Activated CD4-positive, alpha-beta T cell treated with anti-CD3 and anti-CD28 coated beads for 1 hour (primary cell): ENCODE results near the gene DDX50.
"Not testable (repeated sequence)": the region's sequence is repeated elsewhere in the genome, so short reads cannot be mapped to it uniquely, and the experiment has no call there.

Experiments
- DNase-seq: peaks from one replicate; pipeline ENCODE4 v3.0.0-alpha.2; 2020

The DDX50 gene

GRCh38 chr10:68901105-68901927 is at the start of gene DDX50:
Gene DDX50 (plus strand): TSS chr10:68901315. CDS start chr10:68901385, 70 bp downstream.
- DNase-seq, result peak; percentile 93

DNA sequence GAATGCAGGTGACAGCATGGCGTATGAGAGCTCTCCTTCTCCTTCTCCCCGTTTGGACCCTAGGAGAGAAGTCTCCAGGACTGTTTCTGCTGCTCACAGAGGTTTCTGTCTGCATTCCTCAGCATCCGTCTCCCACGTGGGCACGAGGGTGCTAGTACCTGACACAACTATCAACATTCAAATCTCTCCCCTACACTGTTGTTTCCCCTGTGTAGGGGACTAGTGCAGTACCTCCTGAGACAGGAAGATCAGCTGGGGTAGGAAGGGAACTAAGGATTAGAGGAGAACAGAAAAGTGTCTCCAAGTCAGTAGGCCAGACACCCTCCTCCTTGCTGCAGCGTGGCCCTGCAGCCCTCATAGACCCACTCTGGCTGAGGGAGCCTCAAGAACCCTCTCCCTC is 44.8 kb upstream of the DDX50 start:
- no peak for DNase-seq

- no peak for DNase-seq
Observed at GRCh38 chr10:68857005-68857404, 44.1 kb upstream of the DDX50 start.

DNA sequence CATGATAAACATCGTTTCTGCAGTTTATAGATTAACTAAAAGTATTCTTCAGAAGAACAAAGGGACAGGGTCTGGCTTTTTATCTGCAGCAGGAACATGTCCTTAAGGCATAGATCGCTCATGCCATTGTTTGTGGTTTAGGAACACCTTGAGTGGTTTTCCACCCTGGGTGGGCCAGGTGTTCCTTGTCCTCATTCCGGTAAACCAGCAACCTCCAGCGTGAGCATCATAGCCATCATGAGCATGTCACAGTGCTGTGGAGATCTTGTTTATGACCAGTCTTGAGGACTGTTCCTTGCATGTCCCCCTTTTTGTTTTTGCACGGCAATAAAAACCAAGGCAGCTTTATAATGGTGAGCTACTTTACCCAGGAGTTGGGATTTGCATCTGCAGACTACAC is 39.9 kb upstream of the DDX50 start:
- no peak for DNase-seq

DNA sequence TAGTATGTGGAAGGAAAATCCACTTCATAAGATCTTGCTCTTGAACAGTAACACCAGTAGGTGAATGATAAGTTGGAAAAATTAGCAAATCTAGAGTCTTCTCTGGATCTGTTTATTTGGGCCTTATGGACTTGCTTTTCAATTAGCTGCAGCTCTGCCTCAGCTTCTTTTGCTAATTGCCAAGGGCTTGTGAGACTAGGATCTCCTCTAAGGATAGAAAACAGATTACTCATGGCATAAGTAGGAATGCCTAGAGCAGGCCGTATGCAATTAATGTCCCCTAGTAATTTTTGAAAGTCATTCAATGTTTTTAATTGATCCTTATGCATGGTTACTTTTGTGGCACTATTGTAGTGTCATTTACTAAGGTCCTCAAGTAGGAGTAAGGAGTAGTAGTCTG is 36.5 kb upstream of the DDX50 start:
- no peak for DNase-seq

DNA sequence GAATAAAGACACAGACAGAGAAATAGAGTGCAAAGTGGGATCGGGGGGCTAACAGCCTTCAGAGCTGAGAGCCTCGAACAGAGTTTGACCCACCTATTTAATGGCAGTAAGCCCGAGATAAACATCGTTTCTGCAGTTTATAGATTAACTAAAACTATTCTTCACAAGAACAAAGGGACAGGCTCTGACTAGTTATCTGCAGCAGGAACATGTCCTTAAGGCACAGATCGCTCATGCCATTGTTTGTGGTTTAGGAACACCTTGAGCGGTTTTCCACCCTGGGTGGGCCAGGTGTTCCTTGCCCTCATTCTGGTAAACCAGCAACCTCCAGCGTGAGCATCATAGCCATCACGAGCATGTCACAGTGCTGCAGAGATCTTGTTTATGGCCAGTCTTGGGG is 32.9 kb upstream of the DDX50 start:
- not testable (repeated sequence) for DNase-seq

- DNase-seq, result no peak
Observed at GRCh38 chr10:68869623-68870022, 31.5 kb upstream of the DDX50 start.

DNA sequence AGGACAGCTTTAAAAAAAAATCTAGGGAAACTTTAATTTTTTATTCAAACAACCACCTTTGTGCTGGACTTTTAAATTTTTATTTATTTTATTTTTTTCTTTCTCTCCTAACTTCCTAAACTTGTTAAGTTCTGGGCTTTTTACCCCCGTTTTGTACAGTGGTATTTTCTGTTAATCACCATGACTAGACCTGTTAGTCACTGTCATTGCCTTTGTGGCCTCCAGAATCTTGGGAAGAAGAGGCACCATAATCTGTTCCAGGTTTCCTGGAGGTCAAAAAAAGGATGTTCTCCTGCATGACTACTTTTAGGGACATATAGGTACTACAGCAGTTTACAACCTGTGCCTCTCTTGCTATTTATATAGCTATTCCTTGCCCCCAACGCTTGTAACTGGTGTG is 31.1 kb upstream of the DDX50 start:
- DNase-seq, result no peak

DNA sequence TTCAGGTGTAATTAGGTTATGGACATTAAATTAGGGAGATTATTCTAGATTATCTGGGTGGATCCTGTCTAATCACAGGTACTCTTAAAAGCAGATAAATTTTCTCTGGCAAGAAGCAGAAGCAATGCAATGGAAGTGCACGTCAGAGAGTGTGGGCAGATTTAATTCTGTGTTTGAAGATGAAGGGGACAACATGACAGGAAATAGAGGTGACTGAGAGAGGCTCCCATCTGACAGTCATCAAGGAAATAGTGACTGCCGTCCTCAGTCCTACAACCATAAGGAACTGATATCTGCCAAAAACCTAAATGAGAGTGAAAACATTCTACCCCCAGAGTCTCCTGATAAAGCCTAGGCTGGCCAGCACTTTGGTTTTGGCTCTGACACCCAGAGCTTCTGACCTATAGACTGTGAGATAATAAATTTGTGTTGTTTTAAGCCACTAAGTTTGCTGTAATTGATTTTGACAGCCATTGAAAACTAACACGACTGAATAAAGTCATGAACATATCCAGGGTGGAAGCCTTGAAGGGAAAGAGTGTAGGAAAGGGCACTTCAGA is 30.5 kb upstream of the DDX50 start:
- no peak for DNase-seq

GRCh38 chr10:68871105-68871711 is 29.9 kb upstream of the DDX50 start:
- no peak for DNase-seq

DNA sequence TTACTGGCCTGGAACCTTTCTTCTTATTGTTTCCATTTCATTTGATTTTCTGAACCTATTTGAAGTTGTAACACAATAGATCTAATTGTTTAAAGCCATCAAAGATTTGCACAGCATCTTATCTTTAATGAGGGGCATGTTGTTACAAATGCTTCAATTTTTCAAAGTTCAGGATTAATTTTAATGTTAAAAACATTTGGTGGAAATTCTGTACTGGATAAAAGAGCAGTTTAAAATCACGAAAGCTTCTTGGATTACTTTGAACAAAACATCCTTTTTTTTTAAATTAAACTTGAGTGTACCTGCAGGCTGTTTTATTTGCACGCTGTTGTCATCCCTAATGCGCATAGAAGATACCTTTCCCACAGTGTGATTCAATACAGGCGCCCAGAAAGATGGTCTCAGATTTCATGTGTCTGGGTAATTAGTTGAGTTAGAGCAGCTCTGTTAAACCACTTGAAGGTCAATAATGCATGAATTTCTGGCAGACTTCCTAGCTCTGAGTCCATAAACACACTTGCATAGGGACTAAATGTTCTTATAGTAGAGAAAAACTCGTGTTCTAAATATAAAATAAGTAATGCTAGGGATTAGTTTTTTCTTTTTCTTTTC is 29.3 kb upstream of the DDX50 start:
- DNase-seq, result no peak

- no peak for DNase-seq
Observed at GRCh38 chr10:68876246-68877138, 24.6 kb upstream of the DDX50 start.

- no peak for DNase-seq
Observed at GRCh38 chr10:68877482-68878110, 23.5 kb upstream of the DDX50 start.

DNA sequence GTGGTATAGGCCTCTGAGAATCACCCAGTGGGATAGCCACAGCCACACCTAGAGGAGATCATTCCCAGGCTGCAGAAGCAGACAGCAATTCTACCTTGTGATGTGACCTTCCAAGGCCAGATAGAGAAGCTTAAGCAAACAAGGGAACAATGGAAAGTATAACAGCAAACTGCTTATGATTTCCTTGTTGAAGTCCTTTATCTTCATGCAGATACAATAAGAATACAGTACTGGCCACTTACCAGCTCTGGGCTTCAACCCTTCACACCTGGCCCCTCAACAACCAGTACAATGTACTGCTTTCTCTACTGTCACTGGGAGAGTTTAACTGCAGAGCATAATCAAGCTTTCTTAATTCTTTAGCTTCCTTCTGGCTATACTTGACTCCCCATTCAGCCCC is 22.6 kb upstream of the DDX50 start:
- DNase-seq, result no peak

GRCh38 chr10:68879628-68880027 is 21.5 kb upstream of the DDX50 start:
- no peak for DNase-seq

GRCh38 chr10:68880181-68880580 is 20.9 kb upstream of the DDX50 start:
- DNase-seq, result no peak

DNA sequence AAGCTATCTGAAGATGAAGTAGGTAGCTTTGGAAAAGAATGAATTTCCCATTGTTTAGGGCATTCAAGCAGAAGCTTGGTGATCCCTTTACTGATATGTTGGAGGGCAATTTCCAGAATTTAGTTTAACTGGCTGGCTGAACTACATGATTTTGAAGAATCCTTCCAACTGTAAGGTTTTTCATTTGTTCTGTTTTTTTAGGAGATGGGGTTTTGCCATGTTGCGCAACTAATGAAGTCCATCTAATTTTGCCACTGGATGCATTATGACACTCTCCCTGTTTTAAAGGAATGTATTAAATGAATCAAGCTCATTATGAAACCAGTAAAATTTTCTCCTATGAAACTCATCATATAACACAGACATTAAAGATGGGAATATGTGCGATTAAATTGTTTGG is 6.1 kb upstream of the DDX50 start:
- DNase-seq, result no peak

DNA sequence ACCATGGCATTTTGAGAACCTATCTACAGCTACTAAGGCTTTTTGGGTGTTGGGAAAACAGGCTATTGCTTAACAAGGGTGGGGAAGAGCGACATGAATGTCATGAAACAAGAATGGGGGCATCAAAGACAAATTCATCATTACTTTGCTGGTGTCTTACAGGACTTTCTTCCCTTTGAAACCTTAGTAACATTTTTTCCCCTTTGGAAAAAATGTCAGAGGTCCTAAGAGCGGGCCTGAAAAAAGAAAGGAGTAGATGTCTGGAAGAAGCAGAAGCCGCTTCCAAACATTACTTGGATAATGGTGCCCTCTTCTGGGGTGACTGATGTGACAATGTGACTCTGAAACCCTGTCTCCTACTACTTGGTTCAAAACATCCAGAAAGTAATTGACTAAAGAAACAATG is 3.8 kb upstream of the DDX50 start:
- DNase-seq, result no peak

- no peak for DNase-seq
Observed at GRCh38 chr10:68899186-68899745, 1.8 kb upstream of the DDX50 start.

GRCh38 chr10:68900427-68901104 is 549 bp upstream of the DDX50 start:
- DNase-seq, result no peak

DNA sequence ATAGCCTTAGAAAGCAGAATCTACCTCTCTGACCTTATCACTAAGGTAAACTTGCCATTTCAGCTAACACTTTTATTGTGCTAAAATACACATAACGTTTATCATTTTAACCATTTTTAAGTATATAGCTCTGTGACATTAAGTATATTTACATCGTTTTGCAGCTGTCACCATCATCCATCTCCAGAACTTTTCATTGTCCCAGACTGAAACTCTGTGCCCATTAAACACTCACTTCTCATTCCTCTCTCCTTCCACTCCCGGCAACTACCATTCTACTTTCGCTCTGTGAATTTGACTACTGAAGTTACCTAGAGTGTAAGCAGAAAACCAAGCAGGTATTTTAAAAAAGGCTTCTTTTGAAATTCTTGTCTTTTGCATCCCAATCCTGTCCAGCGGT is 1.3 kb downstream of the DDX50 start:
- DNase-seq, result no peak
